Measurements from ENCODE around the gene TCERG1L.

Gene TCERG1L

GRCh38 chr10:131091682-131092081 lies 219.8 kb downstream of the TCERG1L start:
- no peak for TF ChIP-seq POLR2A (IDR thresholded peaks at IDR 0.05; ENCODE audit: low read depth, low read length)
- no peak for FAIRE-seq
- DNase-seq (ENCODE audit: insufficient read length, low spot score) = no peak

- TF ChIP-seq POLR2A (IDR thresholded peaks at IDR 0.05; ENCODE audit: low read depth, low read length) = no peak
- no peak for FAIRE-seq
- DNase-seq (ENCODE audit: insufficient read length, low spot score) = no peak
Measured at GRCh38 chr10:131090761-131091661, 220.5 kb downstream of the TCERG1L start.

- TF ChIP-seq POLR2A (IDR thresholded peaks at IDR 0.05; ENCODE audit: low read depth, low read length) = no peak
- DNase-seq (ENCODE audit: insufficient read length, low spot score) (no peak), FAIRE-seq (no peak)
Measured at GRCh38 chr10:131089861-131090260, 221.7 kb downstream of the TCERG1L start.

- FAIRE-seq (no peak), DNase-seq (ENCODE audit: insufficient read length, low spot score) (no peak)
- no peak for TF ChIP-seq POLR2A (IDR thresholded peaks at IDR 0.05; ENCODE audit: low read depth, low read length)
Measured at GRCh38 chr10:131089150-131089549, 222.4 kb downstream of the TCERG1L start.

GRCh38 chr10:131088619-131089018 lies 222.9 kb downstream of the TCERG1L start:
- FAIRE-seq (no peak), DNase-seq (ENCODE audit: insufficient read length, low spot score) (no peak)
- TF ChIP-seq POLR2A (IDR thresholded peaks at IDR 0.05; ENCODE audit: low read depth, low read length) = no peak

GRCh38 chr10:131087464-131088215 lies 223.9 kb downstream of the TCERG1L start:
- DNase-seq (ENCODE audit: insufficient read length, low spot score) (no peak), FAIRE-seq (no peak)
- no peak for TF ChIP-seq POLR2A (IDR thresholded peaks at IDR 0.05; ENCODE audit: low read depth, low read length)

GRCh38 chr10:131086511-131086910 lies 225.0 kb downstream of the TCERG1L start:
- FAIRE-seq = no peak
- TF ChIP-seq POLR2A (IDR thresholded peaks at IDR 0.05; ENCODE audit: low read depth, low read length) = no peak

GRCh38 chr10:131086094-131086493 lies 225.4 kb downstream of the TCERG1L start:
- DNase-seq (ENCODE audit: insufficient read length, low spot score) (no peak), FAIRE-seq (no peak)
- no peak for TF ChIP-seq POLR2A (IDR thresholded peaks at IDR 0.05; ENCODE audit: low read depth, low read length)

More at GRCh38 chr10:131086511-131086910, 225.0 kb downstream of the TCERG1L start:
- DNase-seq (ENCODE audit: insufficient read length, low spot score) = no peak

GRCh38 chr10:131085091-131085860 lies 226.2 kb downstream of the TCERG1L start:
- FAIRE-seq (no peak), DNase-seq (ENCODE audit: insufficient read length, low spot score) (no peak)
- TF ChIP-seq POLR2A (IDR thresholded peaks at IDR 0.05; ENCODE audit: low read depth, low read length) = no peak

- DNase-seq (ENCODE audit: insufficient read length, low spot score) (no peak), FAIRE-seq (no peak)
- no peak for TF ChIP-seq POLR2A (IDR thresholded peaks at IDR 0.05; ENCODE audit: low read depth, low read length)
Measured at GRCh38 chr10:131084791-131085090, 226.8 kb downstream of the TCERG1L start.

GRCh38 chr10:131083915-131084790 lies 227.4 kb downstream of the TCERG1L start:
- FAIRE-seq (no peak), DNase-seq (ENCODE audit: insufficient read length, low spot score) (no peak)
- no peak for TF ChIP-seq POLR2A (IDR thresholded peaks at IDR 0.05; ENCODE audit: low read depth, low read length)

- FAIRE-seq (no peak), DNase-seq (ENCODE audit: insufficient read length, low spot score) (no peak)
- no peak for TF ChIP-seq POLR2A (IDR thresholded peaks at IDR 0.05; ENCODE audit: low read depth, low read length)
Measured at GRCh38 chr10:131082991-131083481, 228.5 kb downstream of the TCERG1L start.
